ENCODE measurements around the gene KCND3. TPM values are rescaled to one million over a fixed set of nuclear protein-coding genes. Genes with fewer than 3 reads are reported as not detected.

Gene KCND3
- total RNA-seq, 1 donor from 2014 or later = 0.15 TPM

GRCh38 chr1:111990026-111990877 is 784 bp upstream of the KCND3 start:
- DNase-seq (ENCODE audit: low spot score) = peak; percentile 24
- Mint-ChIP-seq H3K4me3 (ENCODE audit: unreplicated experiment) (peak overlapping the region; percentile 86), H3K27ac (ENCODE audit: unreplicated experiment) (no peak overlapping the region), H3K27me3 (ENCODE audit: unreplicated experiment) (peaks cover 22% of the 10 kb centered on the region), H3K9me3 (ENCODE audit: unreplicated experiment) (no peaks in the 10 kb centered on the region), H3K4me1 (ENCODE audit: unreplicated experiment) (peaks cover 12% of the 10 kb centered on the region), H3K36me3 (ENCODE audit: low read depth, unreplicated experiment) (no peaks in the 10 kb centered on the region)
- TF ChIP-seq CTCF (IDR thresholded peaks at IDR 0.05; ENCODE audit: unreplicated experiment) = no peak

GRCh38 chr1:111988743-111989453 is 570 bp downstream of the KCND3 start:
- H3K4me1 Mint-ChIP-seq (ENCODE audit: unreplicated experiment) = peaks cover 8% of the 10 kb centered on the region
- H3K27me3 Mint-ChIP-seq (ENCODE audit: unreplicated experiment) = peaks cover 21% of the 10 kb centered on the region
- no peak for TF ChIP-seq CTCF (IDR thresholded peaks at IDR 0.05; ENCODE audit: unreplicated experiment)
- peak; percentile 21 for DNase-seq (ENCODE audit: low spot score)
- no peak overlapping the region for H3K27ac Mint-ChIP-seq (ENCODE audit: unreplicated experiment)
- peak overlapping the region; percentile 83 for H3K4me3 Mint-ChIP-seq (ENCODE audit: unreplicated experiment)
- no peaks in the 10 kb centered on the region for H3K36me3 Mint-ChIP-seq (ENCODE audit: low read depth, unreplicated experiment)
- H3K9me3 Mint-ChIP-seq (ENCODE audit: unreplicated experiment) = no peaks in the 10 kb centered on the region

GRCh38 chr1:111988377-111988742 is 1.1 kb downstream of the KCND3 start:
- TF ChIP-seq CTCF (IDR thresholded peaks at IDR 0.05; ENCODE audit: unreplicated experiment) = no peak
- no peak for DNase-seq (ENCODE audit: low spot score)
- H3K4me1 Mint-ChIP-seq (ENCODE audit: unreplicated experiment) = peaks cover 8% of the 10 kb centered on the region
- H3K36me3 Mint-ChIP-seq (ENCODE audit: low read depth, unreplicated experiment) = no peaks in the 10 kb centered on the region
- H3K27me3 Mint-ChIP-seq (ENCODE audit: unreplicated experiment) = peaks cover 22% of the 10 kb centered on the region
- peak overlapping the region; percentile 83 for H3K4me3 Mint-ChIP-seq (ENCODE audit: unreplicated experiment)
- no peaks in the 10 kb centered on the region for H3K9me3 Mint-ChIP-seq (ENCODE audit: unreplicated experiment)
- no peak overlapping the region for H3K27ac Mint-ChIP-seq (ENCODE audit: unreplicated experiment)

- Mint-ChIP-seq H3K27ac (ENCODE audit: unreplicated experiment) (no peak overlapping the region), H3K36me3 (ENCODE audit: low read depth, unreplicated experiment) (no peaks in the 10 kb centered on the region), H3K4me3 (ENCODE audit: unreplicated experiment) (no peak overlapping the region), H3K27me3 (ENCODE audit: unreplicated experiment) (peaks cover 22% of the 10 kb centered on the region), H3K9me3 (ENCODE audit: unreplicated experiment) (no peaks in the 10 kb centered on the region), H3K4me1 (ENCODE audit: unreplicated experiment) (peaks cover 8% of the 10 kb centered on the region)
- no peak for DNase-seq (ENCODE audit: low spot score)
- TF ChIP-seq CTCF (IDR thresholded peaks at IDR 0.05; ENCODE audit: unreplicated experiment) = no peak
These were observed 2.0 kb downstream of the KCND3 start for GRCh38 chr1:111987502-111987901.

GRCh38 chr1:111983500-111983899 is 6.0 kb downstream of the KCND3 start:
- no peak for DNase-seq (ENCODE audit: low spot score)
- Mint-ChIP-seq H3K27ac (ENCODE audit: unreplicated experiment) (no peak overlapping the region), H3K9me3 (ENCODE audit: unreplicated experiment) (no peaks in the 10 kb centered on the region), H3K4me3 (ENCODE audit: unreplicated experiment) (no peak overlapping the region), H3K4me1 (ENCODE audit: unreplicated experiment) (peaks cover under 1% of the 10 kb centered on the region), H3K36me3 (ENCODE audit: low read depth, unreplicated experiment) (no peaks in the 10 kb centered on the region), H3K27me3 (ENCODE audit: unreplicated experiment) (peaks cover 10% of the 10 kb centered on the region)
- no peak for TF ChIP-seq CTCF (IDR thresholded peaks at IDR 0.05; ENCODE audit: unreplicated experiment)
